ENCODE data around the gene RETREG1.

RETREG1 gene

DNA sequence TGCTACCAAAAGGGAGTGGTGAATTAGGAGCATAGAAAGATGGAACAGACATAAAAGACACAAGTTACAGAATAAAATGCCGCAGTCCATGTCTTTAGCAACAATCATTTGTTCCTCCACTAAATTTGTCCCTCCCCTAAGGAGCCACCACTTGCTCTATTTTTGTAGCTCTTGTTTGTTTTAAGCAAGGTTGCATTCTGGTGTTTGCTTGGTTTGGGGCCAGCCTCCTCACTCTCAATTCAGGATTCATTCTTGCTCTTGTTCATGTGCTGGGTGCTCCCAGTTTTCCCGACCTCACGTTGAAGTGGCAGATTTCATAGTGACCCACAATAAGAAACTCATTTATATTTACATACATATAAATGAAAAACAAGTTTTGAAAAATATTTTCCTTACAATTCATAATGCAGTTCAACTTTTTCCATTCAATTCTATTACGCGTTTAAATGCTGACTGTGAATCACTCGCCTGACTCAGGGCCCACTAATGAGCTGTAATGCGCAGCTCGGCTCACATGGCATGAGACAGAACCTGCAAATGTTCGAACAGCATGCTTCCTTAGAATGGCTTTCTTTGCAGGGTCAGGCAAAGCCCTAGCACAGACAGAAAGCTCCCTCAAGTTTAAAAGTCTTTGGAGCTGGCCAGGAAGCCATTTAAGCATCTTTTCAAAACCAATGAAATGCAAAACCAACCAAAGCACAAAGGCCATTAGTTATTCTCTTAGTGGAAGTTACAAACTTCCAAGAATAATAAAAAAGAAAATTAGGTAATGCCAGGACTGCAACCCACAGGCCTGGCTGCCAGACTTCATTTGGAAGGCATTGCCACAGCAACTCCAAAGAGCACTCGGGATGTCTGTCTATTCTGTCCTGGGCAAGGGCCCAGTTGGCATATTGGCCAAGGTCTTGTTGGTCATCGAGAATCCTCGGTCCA, 41.7 kb downstream of the RETREG1 start:
- no peak overlapping the region for H3K4me3 ChIP-seq (ENCODE audit: low read depth, low read length)
- TF ChIP-seq, protein P1, sequence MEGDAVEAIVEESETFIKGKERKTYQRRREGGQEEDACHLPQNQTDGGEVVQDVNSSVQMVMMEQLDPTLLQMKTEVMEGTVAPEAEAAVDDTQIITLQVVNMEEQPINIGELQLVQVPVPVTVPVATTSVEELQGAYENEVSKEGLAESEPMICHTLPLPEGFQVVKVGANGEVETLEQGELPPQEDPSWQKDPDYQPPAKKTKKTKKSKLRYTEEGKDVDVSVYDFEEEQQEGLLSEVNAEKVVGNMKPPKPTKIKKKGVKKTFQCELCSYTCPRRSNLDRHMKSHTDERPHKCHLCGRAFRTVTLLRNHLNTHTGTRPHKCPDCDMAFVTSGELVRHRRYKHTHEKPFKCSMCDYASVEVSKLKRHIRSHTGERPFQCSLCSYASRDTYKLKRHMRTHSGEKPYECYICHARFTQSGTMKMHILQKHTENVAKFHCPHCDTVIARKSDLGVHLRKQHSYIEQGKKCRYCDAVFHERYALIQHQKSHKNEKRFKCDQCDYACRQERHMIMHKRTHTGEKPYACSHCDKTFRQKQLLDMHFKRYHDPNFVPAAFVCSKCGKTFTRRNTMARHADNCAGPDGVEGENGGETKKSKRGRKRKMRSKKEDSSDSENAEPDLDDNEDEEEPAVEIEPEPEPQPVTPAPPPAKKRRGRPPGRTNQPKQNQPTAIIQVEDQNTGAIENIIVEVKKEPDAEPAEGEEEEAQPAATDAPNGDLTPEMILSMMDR (IDR thresholded peaks at IDR 0.05; ENCODE audit: borderline replicate concordance, insufficient read depth, low read depth, low read length) = no peak

DNA sequence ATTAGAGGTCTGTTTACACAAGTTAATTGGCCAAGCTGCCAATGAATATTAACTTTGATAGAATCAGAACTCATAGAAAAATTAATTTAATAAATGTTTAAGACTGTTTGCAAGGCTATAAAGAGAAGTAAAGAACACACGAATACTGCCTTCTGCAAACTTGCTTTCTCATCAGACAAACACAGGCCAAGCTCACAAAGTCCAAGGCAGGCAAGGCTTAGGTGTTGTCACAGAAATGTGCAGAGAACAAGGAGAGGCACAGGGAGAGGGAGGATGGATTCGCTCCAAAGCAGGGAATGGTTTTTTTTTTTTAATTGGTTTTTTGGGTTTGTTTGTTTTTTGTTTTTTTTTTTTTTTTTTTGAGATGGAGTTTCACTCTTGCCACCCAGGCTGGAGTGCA, 43.4 kb downstream of the RETREG1 start:
- H3K4me3 ChIP-seq (ENCODE audit: low read depth, low read length) = no peak overlapping the region
- TF ChIP-seq, protein P1 (IDR thresholded peaks at IDR 0.05; ENCODE audit: borderline replicate concordance, insufficient read depth, low read depth, low read length) = no peak

DNA sequence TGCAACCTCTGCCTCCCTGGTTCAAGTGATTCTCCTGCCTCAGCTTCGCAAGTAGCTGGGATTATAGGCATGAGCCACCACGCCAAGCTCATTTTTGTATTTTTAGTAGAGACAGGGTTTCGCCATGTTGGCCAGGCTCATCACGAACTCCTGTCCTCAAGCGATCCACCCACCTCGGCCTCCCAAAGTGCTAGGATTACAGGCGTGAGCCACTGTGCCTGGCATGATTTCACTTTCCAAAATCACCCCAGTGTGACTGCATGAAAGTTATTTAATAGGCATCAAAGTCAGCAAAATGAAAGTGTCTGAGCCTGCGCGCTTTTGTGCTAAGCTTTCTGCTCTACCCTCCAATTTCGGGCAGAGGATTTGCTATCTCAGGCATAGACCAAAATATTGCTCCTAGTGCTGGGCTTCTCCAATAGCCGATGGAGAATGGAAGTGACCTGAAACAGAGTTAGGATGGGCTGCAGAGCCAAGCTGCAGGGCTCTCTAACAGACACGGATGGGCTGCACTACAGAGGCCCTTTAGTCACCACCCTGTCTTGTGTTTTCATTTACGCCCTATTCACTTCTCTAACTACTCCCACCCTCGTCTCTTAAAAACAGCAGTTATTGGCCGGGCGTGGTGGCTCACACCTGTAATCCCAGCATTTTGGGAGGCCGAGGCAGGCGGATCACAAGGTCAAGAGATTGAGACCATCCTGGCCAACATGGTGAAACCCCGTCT, 44.3 kb downstream of the RETREG1 start:
- no peak overlapping the region for H3K4me3 ChIP-seq (ENCODE audit: low read depth, low read length)
- TF ChIP-seq, protein P1 (IDR thresholded peaks at IDR 0.05; ENCODE audit: borderline replicate concordance, insufficient read depth, low read depth, low read length) = no peak

DNA sequence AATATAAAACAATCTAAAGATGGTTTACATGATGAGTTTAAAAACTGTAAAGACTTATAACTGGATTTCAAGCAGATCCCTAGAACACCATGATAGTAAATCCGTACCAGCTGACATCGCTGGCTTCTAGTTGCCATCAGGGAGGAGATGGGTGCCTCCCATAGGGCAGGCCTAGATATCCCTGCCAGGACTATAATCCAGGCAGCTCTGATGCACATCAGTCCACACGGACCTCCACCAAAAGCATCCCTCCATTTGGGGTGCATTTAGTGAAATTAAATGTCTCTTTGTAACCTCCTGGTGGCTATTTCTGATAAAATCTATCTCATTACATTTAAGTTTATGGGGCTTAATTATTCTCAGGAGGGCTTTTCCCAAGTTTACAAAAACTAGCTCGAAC, 45.8 kb downstream of the RETREG1 start:
- TF ChIP-seq, protein P1 (IDR thresholded peaks at IDR 0.05; ENCODE audit: borderline replicate concordance, insufficient read depth, low read depth, low read length) = no peak
- H3K4me3 ChIP-seq (ENCODE audit: low read depth, low read length) = no peak overlapping the region

DNA sequence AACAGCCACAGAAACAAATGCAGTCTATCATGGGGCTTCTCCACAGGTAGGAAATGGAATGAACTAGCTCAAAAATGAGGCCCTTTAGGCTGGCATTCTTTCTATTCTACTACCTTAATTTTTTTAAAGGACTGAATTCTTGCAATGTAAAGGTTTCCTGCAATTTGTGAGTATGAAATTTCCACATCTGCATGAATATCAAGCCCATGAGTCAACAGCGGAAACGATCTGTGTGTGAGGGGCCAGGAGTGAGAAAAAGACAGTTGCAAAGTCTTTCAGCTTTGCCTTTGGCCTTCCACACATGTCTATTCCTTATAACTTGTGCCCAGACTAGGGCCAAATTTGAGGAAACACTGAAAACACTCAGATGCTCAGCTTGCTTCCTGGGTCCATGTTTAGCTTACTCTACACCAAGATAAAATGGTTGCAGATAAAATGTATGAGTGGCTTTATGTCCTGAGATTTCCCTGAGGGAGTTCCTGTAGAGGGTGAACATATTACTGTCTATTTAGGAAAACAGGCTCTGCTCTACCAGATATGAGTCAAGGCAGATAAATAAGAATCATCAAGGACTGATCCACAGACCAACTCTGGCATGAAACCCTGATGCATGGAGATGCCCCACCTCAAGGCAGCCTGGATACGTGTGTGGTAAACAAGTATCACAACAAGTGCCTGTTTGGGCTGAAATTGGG, 46.5 kb downstream of the RETREG1 start:
- H3K4me3 ChIP-seq (ENCODE audit: low read depth, low read length) = no peak overlapping the region
- TF ChIP-seq, protein P1 (IDR thresholded peaks at IDR 0.05; ENCODE audit: borderline replicate concordance, insufficient read depth, low read depth, low read length) = no peak

DNA sequence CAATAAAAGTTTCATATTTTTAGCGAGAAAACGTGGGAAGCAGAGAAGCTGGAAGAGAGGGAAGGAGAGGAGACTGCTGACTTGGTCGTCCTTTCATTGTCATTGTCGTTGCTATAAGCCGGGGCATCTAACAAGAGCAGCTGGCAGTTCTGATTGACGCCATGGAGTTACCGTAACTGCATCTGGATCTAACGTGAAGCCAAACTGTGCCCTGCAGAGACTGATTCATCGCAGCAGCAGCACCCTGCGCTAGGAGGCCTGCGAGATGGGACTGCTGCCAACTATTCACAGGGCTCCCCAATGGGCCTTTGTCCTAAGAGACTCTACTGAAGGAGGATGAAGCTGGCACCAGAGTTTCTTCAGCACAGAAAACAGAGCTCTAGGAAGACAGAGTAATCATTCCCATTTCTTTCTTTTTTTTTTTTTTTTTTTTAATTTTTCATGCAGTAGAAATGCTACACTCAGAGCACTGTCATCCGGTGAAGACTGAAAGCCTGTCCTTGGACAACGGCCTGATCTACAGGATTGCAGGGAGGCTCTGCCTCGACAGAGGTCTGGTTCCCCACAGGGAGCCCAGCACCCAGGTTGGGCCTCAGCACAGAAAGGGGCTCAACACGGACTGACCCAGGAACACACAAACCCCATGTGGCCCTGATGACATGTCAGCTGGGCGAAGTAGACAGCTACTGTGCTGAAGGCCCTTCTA, 47.8 kb downstream of the RETREG1 start:
- TF ChIP-seq, protein P1 (IDR thresholded peaks at IDR 0.05; ENCODE audit: borderline replicate concordance, insufficient read depth, low read depth, low read length) = no peak

More for the DNA sequence above, 47.8 kb downstream of the RETREG1 start:
- no peak overlapping the region for H3K4me3 ChIP-seq (ENCODE audit: low read depth, low read length)
